ENCODE measurements around the gene BICC1. TPM values are rescaled to one million over a fixed set of nuclear protein-coding genes. Genes with fewer than 3 reads are reported as not detected.

BICC1 gene
- total and polyA plus RNA-seq, 2 donors (not counting 1 experiment from before 2014, with no cell fraction given) = not detected

- WGBS (ENCODE audit: insufficient coverage) = 60% methylated on average over 1 of the region's 2 CpGs
- Histone ChIP-seq H3K79me2 (ENCODE audit: control insufficient read depth, insufficient read depth, low read length) (no peaks in the 10 kb centered on the region), H3K27me3 (replicated peaks in 1 of 4; ENCODE audit: control extremely low read depth in 1 of 4, control insufficient read depth in 3 of 4, insufficient read depth in 4 of 4, low read length in 3 of 4) (no peaks in the 10 kb centered on the region), H3K36me3 (replicated peaks in 1 of 2; ENCODE audit: control extremely low read depth in 1 of 2, control insufficient read depth in 1 of 2, extremely low read depth in 1 of 2, insufficient read depth in 2 of 2, low read length in 1 of 2) (no peaks in the 10 kb centered on the region), H3K4me1 (ENCODE audit: control insufficient read depth in 2 of 2, insufficient read depth in 2 of 2, low read length in 2 of 2) (no peaks in the 10 kb centered on the region), H3K9me3 (ENCODE audit: control extremely low read depth in 1 of 3, control insufficient read depth in 2 of 3, insufficient read depth in 1 of 3, low read length in 2 of 3) (no peaks in the 10 kb centered on the region), H4K20me1 (ENCODE audit: control insufficient read depth, insufficient read depth, low read length, poor library complexity, severe bottlenecking) (no peaks in the 10 kb centered on the region), H3K27ac (ENCODE audit: low read length in 2 of 2) (no peak overlapping the region), H2AFZ (ENCODE audit: insufficient read depth, low read depth, low read length, poor library complexity, severe bottlenecking) (no peak overlapping the region), H3K4me2 (replicated peaks; ENCODE audit: low read depth, low read length, poor library complexity, severe bottlenecking) (no peak overlapping the region), H3K9ac (ENCODE audit: low read length) (no peak overlapping the region), H3K4me3 (ENCODE audit: control extremely low read depth in 1 of 5, extremely low read depth in 1 of 5, insufficient read depth in 1 of 5, low read depth in 2 of 5, low read length in 4 of 5) (no peak overlapping the region)
- DNase-seq (no peak), ATAC-seq (ENCODE audit: low read depth) (no peak)
- peaks cover 10% of the 10 kb centered on the region for H3K27me3 Mint-ChIP-seq
- no peak overlapping the region for H3K4me3 Mint-ChIP-seq
- no peaks in the 10 kb centered on the region for H3K9me3 Mint-ChIP-seq (ENCODE audit: insufficient read depth)
- no peak for TF ChIP-seq EZH2 (IDR thresholded peaks at IDR 0.05; ENCODE audit: borderline replicate concordance, insufficient read depth, low read depth, low read length, poor library complexity, severe bottlenecking)
- no peak for TF ChIP-seq CTCF (IDR thresholded peaks at IDR 0.05)
- intact Hi-C loops (cut with micrococcal nuclease) = no loop called here
- no peaks in the 10 kb centered on the region for H3K4me1 Mint-ChIP-seq
- ChIA-PET CTCF (no interaction called here), POLR2A (no interaction called here)
- no peak overlapping the region for H3K27ac Mint-ChIP-seq
Measured at GRCh38 chr10:58481569-58482109, 31.0 kb upstream of the BICC1 start.

GRCh38 chr10:58486821-58487220 is 25.9 kb upstream of the BICC1 start:
- peaks cover 7% of the 10 kb centered on the region for H3K27me3 Mint-ChIP-seq
- no peak overlapping the region for H3K4me2 ChIP-seq (replicated peaks; ENCODE audit: low read depth, low read length, poor library complexity, severe bottlenecking)
- intact Hi-C loops (cut with micrococcal nuclease) = no loop called here
- no peaks in the 10 kb centered on the region for H3K9me3 ChIP-seq (ENCODE audit: control extremely low read depth in 1 of 3, control insufficient read depth in 2 of 3, insufficient read depth in 1 of 3, low read length in 2 of 3)
- CTCF ChIA-PET = no interaction called here
- H3K9ac ChIP-seq (ENCODE audit: low read length) = no peak overlapping the region
- peaks cover 0 to 3% (median 0%) of the 10 kb centered on the region in 4 experiments for H3K27me3 ChIP-seq (replicated peaks in 1 of 4; ENCODE audit: control extremely low read depth in 1 of 4, control insufficient read depth in 3 of 4, insufficient read depth in 4 of 4, low read length in 3 of 4)
- no peaks in the 10 kb centered on the region for H3K36me3 ChIP-seq (replicated peaks in 1 of 2; ENCODE audit: control extremely low read depth in 1 of 2, control insufficient read depth in 1 of 2, extremely low read depth in 1 of 2, insufficient read depth in 2 of 2, low read length in 1 of 2)
- ATAC-seq (ENCODE audit: low read depth) (no peak), DNase-seq (no peak)
- H3K4me3 ChIP-seq (ENCODE audit: control extremely low read depth in 1 of 5, extremely low read depth in 1 of 5, insufficient read depth in 1 of 5, low read depth in 2 of 5, low read length in 4 of 5) = no peak overlapping the region
- no CpG with 5 or more reads among the region's 1 CpG for WGBS (ENCODE audit: insufficient coverage)
- H3K4me3 Mint-ChIP-seq = no peak overlapping the region
- H2AFZ ChIP-seq (ENCODE audit: insufficient read depth, low read depth, low read length, poor library complexity, severe bottlenecking) = no peak overlapping the region
- H3K9me3 Mint-ChIP-seq (ENCODE audit: insufficient read depth) = no peaks in the 10 kb centered on the region
- H3K79me2 ChIP-seq (ENCODE audit: control insufficient read depth, insufficient read depth, low read length) = no peaks in the 10 kb centered on the region
- H3K4me1 Mint-ChIP-seq = no peaks in the 10 kb centered on the region
- TF ChIP-seq CTCF (IDR thresholded peaks at IDR 0.05) (no peak), EZH2 (IDR thresholded peaks at IDR 0.05; ENCODE audit: borderline replicate concordance, insufficient read depth, low read depth, low read length, poor library complexity, severe bottlenecking) (no peak)
- no peak overlapping the region for H3K27ac Mint-ChIP-seq
- no peaks in the 10 kb centered on the region for H3K4me1 ChIP-seq (ENCODE audit: control insufficient read depth in 2 of 2, insufficient read depth in 2 of 2, low read length in 2 of 2)
- POLR2A ChIA-PET = no interaction called here
- no peaks in the 10 kb centered on the region for H4K20me1 ChIP-seq (ENCODE audit: control insufficient read depth, insufficient read depth, low read length, poor library complexity, severe bottlenecking)
- H3K27ac ChIP-seq (ENCODE audit: low read length in 2 of 2) = no peak overlapping the region

All from B cell (primary cell).